Mucosa of descending colon (tissue), 3 donors: ENCODE measurements around the gene MTFP1. TPM values are rescaled to one million over a fixed set of nuclear protein-coding genes. Genes with fewer than 3 reads are reported as not detected.

ENCODE experiments used
- ATAC-seq: fragments of 200-7000 bp; cut with Tn5 transposase; one replicate; pipeline ENCODE4 v1.9.1; 2020; ENCODE audit warnings: mild to moderate bottlenecking, moderate library complexity
- DNase-seq, 3 donors: peaks; one replicate each; pipeline ENCODE4 v3.0.0-alpha.2; 2020
- H3K36me3 ChIP-seq: fragments of 200-600 bp; one replicate; pipeline ENCODE4 v1.8.0; 2021; ENCODE audit warnings: low read depth, mild to moderate bottlenecking
- H3K4me1 ChIP-seq: fragments of 200-600 bp; one replicate; pipeline ENCODE4 v1.8.0; 2021; ENCODE audit warnings: low read depth, mild to moderate bottlenecking
- H3K4me3 ChIP-seq: fragments of 200-600 bp; one replicate; pipeline ENCODE4 v1.8.0; 2021; ENCODE audit warnings: mild to moderate bottlenecking
- H3K9me3 ChIP-seq: fragments of 200-600 bp; one replicate; pipeline ENCODE4 v1.8.0; 2021; ENCODE audit warnings: mild to moderate bottlenecking
- intact Hi-C, 2 donors: fragments of 100-400 bp; cut with DNase I in 1 of 2; cut with micrococcal nuclease in 1 of 2; formaldehyde crosslinking; loops; one replicate each; pipeline versions ENCODE4 v1.11.0 to v1.11.1; 2022; cut with DNase I, micrococcal nuclease
- total RNA-seq, 3 donors: library from RNA; stranded (reverse); fragmentation: NEBNext Ultra II Directional in 2 of 3; extraction: Animal tissue kit (Norgen Biotek cat#: 25700) in 2 of 3; gene quantifications; one replicate each; pipeline versions ENCODE4 v1.2.1 to v1.2.4, GENCODE V29; 2021 to 2023
- TF ChIP-seq, protein P1 (sequence below): fragments of 200-600 bp; IDR thresholded peaks from one replicate; pipeline ENCODE4 v1.8.0; 2022; ENCODE audit warnings: antibody characterized with exemption, mild to moderate bottlenecking
- donor health status: DM: no; HTN: no; CAD: no; lungs with moderate emphysema.
- donor health status: DM: no; HTN: no; CAD: no.
- donor health status: DM: no; HTN: yes; CAD: no.

Gene MTFP1
- total RNA-seq, 3 donors from 2014 or later, result 14.0 to 26.0 (median 25.3) TPM

DNA sequence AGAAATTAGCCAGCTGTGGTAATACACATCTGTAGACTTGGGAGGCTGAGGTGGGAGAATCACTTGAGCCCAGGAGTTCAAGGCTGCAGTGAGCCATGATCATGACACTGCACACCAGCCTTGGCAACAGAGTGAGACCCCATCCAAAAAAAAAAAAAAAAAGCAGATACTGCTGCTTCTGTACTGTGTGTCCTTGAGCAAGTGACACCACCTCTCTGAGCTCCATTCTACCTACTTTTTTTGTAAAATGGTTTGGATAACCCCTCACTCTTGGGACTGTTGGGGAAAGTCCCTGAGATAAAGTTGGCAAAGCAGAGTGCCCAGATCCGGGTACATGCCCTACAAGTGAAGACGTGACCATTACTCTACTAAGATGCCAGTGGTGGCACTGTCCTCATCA, 43.6 kb downstream of the MTFP1 start:
- no peaks in the 10 kb centered on the region for H3K36me3 ChIP-seq
- intact Hi-C loops, result no loop called here
- ATAC-seq, result no peak
- H3K4me1 ChIP-seq, result no peaks in the 10 kb centered on the region
- TF ChIP-seq, protein P1, sequence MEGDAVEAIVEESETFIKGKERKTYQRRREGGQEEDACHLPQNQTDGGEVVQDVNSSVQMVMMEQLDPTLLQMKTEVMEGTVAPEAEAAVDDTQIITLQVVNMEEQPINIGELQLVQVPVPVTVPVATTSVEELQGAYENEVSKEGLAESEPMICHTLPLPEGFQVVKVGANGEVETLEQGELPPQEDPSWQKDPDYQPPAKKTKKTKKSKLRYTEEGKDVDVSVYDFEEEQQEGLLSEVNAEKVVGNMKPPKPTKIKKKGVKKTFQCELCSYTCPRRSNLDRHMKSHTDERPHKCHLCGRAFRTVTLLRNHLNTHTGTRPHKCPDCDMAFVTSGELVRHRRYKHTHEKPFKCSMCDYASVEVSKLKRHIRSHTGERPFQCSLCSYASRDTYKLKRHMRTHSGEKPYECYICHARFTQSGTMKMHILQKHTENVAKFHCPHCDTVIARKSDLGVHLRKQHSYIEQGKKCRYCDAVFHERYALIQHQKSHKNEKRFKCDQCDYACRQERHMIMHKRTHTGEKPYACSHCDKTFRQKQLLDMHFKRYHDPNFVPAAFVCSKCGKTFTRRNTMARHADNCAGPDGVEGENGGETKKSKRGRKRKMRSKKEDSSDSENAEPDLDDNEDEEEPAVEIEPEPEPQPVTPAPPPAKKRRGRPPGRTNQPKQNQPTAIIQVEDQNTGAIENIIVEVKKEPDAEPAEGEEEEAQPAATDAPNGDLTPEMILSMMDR, result no peak
- no peak for DNase-seq
- H3K9me3 ChIP-seq, result no peaks in the 10 kb centered on the region
- H3K4me3 ChIP-seq, result no peak overlapping the region

DNA sequence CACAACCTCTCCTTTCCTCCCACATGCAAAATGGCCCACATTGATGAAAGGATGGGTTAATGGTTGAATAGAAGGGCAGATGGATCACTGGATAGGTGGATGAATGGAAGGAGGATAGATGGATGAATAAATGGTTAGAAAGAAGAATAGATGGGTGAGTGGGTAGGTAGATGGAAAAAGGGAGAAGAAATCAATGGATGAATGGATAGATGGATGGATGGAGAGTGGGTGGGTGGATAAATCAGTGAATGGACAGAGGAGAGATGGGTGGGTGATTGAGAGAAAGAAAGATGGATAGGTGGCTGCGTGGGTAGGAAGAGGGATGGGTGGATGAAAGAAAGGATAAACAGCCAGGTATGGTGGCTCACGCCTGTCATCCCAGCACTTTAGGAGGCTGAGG, 45.1 kb downstream of the MTFP1 start:
- ATAC-seq, result no peak
- Histone ChIP-seq H3K9me3 (no peaks in the 10 kb centered on the region), H3K4me1 (no peaks in the 10 kb centered on the region), H3K4me3 (no peak overlapping the region), H3K36me3 (no peaks in the 10 kb centered on the region)
- intact Hi-C loops, result no loop called here
- TF ChIP-seq, protein P1, result no peak
- no peak for DNase-seq

DNA sequence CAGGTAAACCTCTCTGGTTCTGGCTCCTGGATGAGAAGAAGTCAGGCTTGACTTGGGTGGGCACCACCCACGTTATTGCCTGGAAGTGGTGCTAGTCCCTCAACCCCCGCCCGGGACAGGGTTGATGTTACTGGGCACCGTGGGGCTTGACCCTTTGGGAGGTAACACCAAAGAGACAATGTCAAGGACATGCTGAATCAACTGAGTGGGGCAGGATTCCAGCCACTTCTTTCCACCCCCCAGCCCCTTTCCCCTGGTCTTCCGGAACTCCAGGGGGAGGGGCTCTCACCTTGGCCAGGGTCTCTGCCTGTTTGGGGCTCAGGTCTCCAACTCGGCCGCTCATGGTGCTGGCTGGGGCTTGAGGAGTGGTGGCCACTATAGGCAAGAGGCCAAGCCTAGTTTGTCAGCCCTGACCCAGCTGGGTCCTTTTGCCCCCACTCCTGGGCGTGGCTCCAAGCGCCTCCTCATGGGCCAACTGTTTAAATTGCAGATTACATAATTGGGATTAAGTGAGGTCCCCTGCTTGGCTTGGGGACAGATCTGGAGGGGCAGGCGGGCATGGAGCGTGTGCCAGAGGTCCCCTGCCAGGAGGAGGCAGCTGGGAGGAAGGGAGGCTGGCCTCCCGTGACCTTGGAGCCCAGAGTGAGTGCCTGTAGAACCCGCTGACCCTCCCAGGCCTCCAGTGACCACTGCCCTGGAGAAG, 46.2 kb downstream of the MTFP1 start, which contains the start of gene SEC14L3:
TSS of gene SEC14L3 (minus strand) at position 402 of the 703 bp plus-strand sequence. CDS start at position 343, 59 bp downstream.
- H3K4me3 ChIP-seq, result no peak within 1 kb of the TSS
- no peaks in the 10 kb centered on the region for H3K36me3 ChIP-seq
- no peak for DNase-seq
- no peak for ATAC-seq
- no peaks in the 10 kb centered on the region for H3K9me3 ChIP-seq
- no peaks in the 10 kb centered on the region for H3K4me1 ChIP-seq
- TF ChIP-seq, protein P1, result no peak
- intact Hi-C loops, result no loop called here

DNA sequence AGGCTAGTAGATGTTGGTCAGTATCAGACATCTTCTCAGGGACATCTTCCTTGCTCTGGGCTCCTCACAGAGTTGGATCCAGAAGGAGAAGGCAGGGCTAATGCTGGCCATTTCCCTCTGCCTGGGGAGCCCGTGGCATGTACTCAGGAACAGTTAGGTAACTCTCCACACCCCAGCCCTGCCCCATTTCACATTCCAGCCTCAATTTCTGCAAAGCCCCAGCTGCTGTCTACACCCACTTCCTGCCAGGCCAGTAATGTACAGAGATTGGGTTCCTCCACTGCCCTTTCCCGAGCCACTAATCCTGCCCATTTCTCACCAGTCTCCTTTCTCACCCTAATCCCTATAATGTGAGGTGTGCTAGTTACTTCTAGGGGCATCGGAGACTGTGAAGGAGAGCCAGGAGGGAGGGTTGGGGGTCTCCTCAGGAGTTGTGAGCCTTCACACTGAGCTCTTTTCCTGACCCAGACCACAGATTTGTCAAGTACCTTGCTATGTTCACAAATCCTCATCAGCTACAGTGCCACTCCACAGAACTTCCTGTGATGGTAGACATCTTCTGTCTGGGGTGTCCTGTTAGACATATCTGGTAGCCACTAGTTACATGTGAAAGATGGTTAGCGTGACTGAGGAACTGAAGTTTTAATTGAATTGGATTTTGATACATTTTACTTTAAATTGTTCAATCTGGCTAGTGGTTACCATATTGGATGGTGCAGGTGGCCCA, 47.6 kb downstream of the MTFP1 start:
- TF ChIP-seq, protein P1, result no peak
- H3K36me3 ChIP-seq, result no peaks in the 10 kb centered on the region
- ATAC-seq, result no peak

DNA sequence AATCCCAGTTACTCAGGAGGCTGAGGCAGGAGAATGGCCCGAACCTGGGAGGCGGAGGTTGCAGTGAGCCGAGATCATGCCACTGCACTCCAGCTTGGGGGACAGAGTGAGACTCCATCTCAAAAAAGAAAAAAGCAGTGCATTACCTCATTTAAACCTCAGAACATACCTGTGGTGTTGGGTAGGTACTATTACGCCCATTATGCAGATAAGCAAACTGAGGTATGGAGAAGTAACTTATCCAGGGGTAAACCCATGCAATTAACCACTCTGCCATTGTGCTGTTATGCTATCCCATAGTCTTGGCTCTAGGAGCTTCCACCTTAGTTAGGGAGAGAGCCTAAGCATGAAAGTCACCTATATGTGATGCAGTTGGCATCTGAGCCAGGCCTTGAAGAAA, 48.6 kb downstream of the MTFP1 start:
- intact Hi-C loops, result no loop called here
- no peaks in the 10 kb centered on the region for H3K4me1 ChIP-seq
- TF ChIP-seq, protein P1, result no peak
- H3K36me3 ChIP-seq, result no peaks in the 10 kb centered on the region
- ATAC-seq, result no peak
- DNase-seq, result no peak
- H3K9me3 ChIP-seq, result no peaks in the 10 kb centered on the region
- H3K4me3 ChIP-seq, result no peak overlapping the region

More for the DNA sequence above, 47.6 kb downstream of the MTFP1 start:
- DNase-seq, result no peak
- no peaks in the 10 kb centered on the region for H3K4me1 ChIP-seq
- intact Hi-C loops, result no loop called here
- H3K4me3 ChIP-seq, result no peak overlapping the region
- H3K9me3 ChIP-seq, result no peaks in the 10 kb centered on the region
